ENCODE data around the gene GGA2. TPM values are rescaled to one million over a fixed set of nuclear protein-coding genes. Genes with fewer than 3 reads are reported as not detected.

The GGA2 gene
- total RNA-seq, 2 donors from 2014 or later: 99.4 to 116 TPM

GRCh38 chr16:23420011-23420410, 90.3 kb downstream of the GGA2 start:
- Mint-ChIP-seq H3K4me1 (no peaks in the 10 kb centered on the region), H3K27me3 (ENCODE audit: insufficient read depth) (no peaks in the 10 kb centered on the region), H3K27ac (no peak overlapping the region), H3K36me3 (ENCODE audit: low read depth) (peaks cover 34% of the 10 kb centered on the region), H3K4me3 (no peak overlapping the region), H3K9me3 (no peaks in the 10 kb centered on the region)
- WGBS, 2 experiments (ENCODE audit: insufficient coverage in 1 of 2, insufficient read length in 1 of 2): 70 to 94% methylated on average over 2 to 5 of the region's 5 CpGs
- no peak overlapping the region for H3K27ac ChIP-seq (ENCODE audit: low read depth, low read length)
- no peak for TF ChIP-seq CTCF (conservative IDR thresholded peaks at IDR 0.05)
- H3K9me3 ChIP-seq (ENCODE audit: control insufficient read depth, low read length): no peaks in the 10 kb centered on the region
- H3K27me3 ChIP-seq (ENCODE audit: control insufficient read depth, insufficient read depth, low read length, poor library complexity, severe bottlenecking): no peaks in the 10 kb centered on the region
- H3K4me3 ChIP-seq (ENCODE audit: low read length): no peak overlapping the region
- no peak overlapping the region for H3K9ac ChIP-seq (ENCODE audit: extremely low read depth, low read length, poor library complexity, severe bottlenecking)
- H3K4me1 ChIP-seq (ENCODE audit: control insufficient read depth, insufficient read depth, low read length): no peaks in the 10 kb centered on the region
- DNase-seq: no peak
- peaks cover 30% of the 10 kb centered on the region for H3K36me3 ChIP-seq (ENCODE audit: control insufficient read depth, insufficient read depth, low read length)

GRCh38 chr16:23416816-23417215, 93.5 kb downstream of the GGA2 start:
- Histone ChIP-seq H3K36me3 (ENCODE audit: control insufficient read depth, insufficient read depth, low read length) (peaks cover 36% of the 10 kb centered on the region), H3K9ac (ENCODE audit: extremely low read depth, low read length, poor library complexity, severe bottlenecking) (no peak overlapping the region), H3K27me3 (ENCODE audit: control insufficient read depth, insufficient read depth, low read length, poor library complexity, severe bottlenecking) (no peaks in the 10 kb centered on the region), H3K4me1 (ENCODE audit: control insufficient read depth, insufficient read depth, low read length) (no peaks in the 10 kb centered on the region), H3K4me3 (ENCODE audit: low read length) (no peak overlapping the region), H3K9me3 (ENCODE audit: control insufficient read depth, low read length) (no peaks in the 10 kb centered on the region), H3K27ac (ENCODE audit: low read depth, low read length) (no peak overlapping the region)
- Mint-ChIP-seq H3K9me3 (no peaks in the 10 kb centered on the region), H3K27me3 (ENCODE audit: insufficient read depth) (no peaks in the 10 kb centered on the region), H3K4me1 (no peaks in the 10 kb centered on the region), H3K27ac (no peak overlapping the region), H3K4me3 (no peak overlapping the region), H3K36me3 (ENCODE audit: low read depth) (peaks cover 44% of the 10 kb centered on the region)
- no peak for DNase-seq
- WGBS, 2 experiments (ENCODE audit: insufficient coverage in 1 of 2, insufficient read length in 1 of 2): 88 to 93% methylated on average over 6 to 7 of the region's 7 CpGs
- TF ChIP-seq CTCF (conservative IDR thresholded peaks at IDR 0.05): no peak

GRCh38 chr16:23414731-23415130, 95.6 kb downstream of the GGA2 start:
- peaks cover 56% of the 10 kb centered on the region for H3K36me3 Mint-ChIP-seq (ENCODE audit: low read depth)
- no peak for TF ChIP-seq CTCF (conservative IDR thresholded peaks at IDR 0.05)
- H3K36me3 ChIP-seq (ENCODE audit: control insufficient read depth, insufficient read depth, low read length): peaks cover 41% of the 10 kb centered on the region

More at GRCh38 chr16:23414731-23415130, 95.6 kb downstream of the GGA2 start:
- Histone ChIP-seq H3K27ac (ENCODE audit: low read depth, low read length) (no peak overlapping the region), H3K9ac (ENCODE audit: extremely low read depth, low read length, poor library complexity, severe bottlenecking) (no peak overlapping the region), H3K9me3 (ENCODE audit: control insufficient read depth, low read length) (no peaks in the 10 kb centered on the region), H3K4me1 (ENCODE audit: control insufficient read depth, insufficient read depth, low read length) (peaks cover 4% of the 10 kb centered on the region), H3K4me3 (ENCODE audit: low read length) (no peak overlapping the region), H3K27me3 (ENCODE audit: control insufficient read depth, insufficient read depth, low read length, poor library complexity, severe bottlenecking) (no peaks in the 10 kb centered on the region)
- DNase-seq: no peak
- Mint-ChIP-seq H3K27me3 (ENCODE audit: insufficient read depth) (no peaks in the 10 kb centered on the region), H3K27ac (no peak overlapping the region), H3K9me3 (no peaks in the 10 kb centered on the region), H3K4me3 (no peak overlapping the region), H3K4me1 (peaks cover 7% of the 10 kb centered on the region)
- WGBS, 2 experiments (ENCODE audit: insufficient coverage in 1 of 2, insufficient read length in 1 of 2): 93 to 95% methylated on average over 4 to 6 of the region's 6 CpGs

Other genes with a start within 250 kb of the GGA2 start
- gene SCNN1B, start 208.2 kb downstream of the GGA2 start, total RNA-seq: not detected
- gene COG7, start 57.3 kb downstream of the GGA2 start, total RNA-seq: 10 to 100 TPM; 19.9 to 31.3 TPM
- gene EARS2, start 46.9 kb upstream of the GGA2 start, total RNA-seq: 10 to 100 TPM; 32.0 to 36.1 TPM
- gene UBFD1, start 47.2 kb upstream of the GGA2 start, total RNA-seq: 100 to 1,000 TPM; 105 to 113 TPM
- 100 to 1,000 TPM; 106 to 120 TPM for gene NDUFAB1, start 85.8 kb upstream of the GGA2 start, total RNA-seq
- gene PALB2, start 130.8 kb upstream of the GGA2 start, total RNA-seq: 10 to 100 TPM; 20.0 to 24.8 TPM
- 10 to 100 TPM; 82.2 to 90.8 TPM for gene DCTN5, start 131.0 kb upstream of the GGA2 start, total RNA-seq
- 100 to 1,000 TPM in 1 of 2 donors, 10 to 100 TPM in 1; 76.7 to 118 TPM for gene PLK1, start 168.4 kb upstream of the GGA2 start, total RNA-seq
- 1 to 10 TPM; 1.3 to 1.4 TPM for gene ERN2, start 202.7 kb upstream of the GGA2 start, total RNA-seq
- 1 to 10 TPM in 1 of 2 donors, under 1 TPM in 1; 0.46 to 1.2 TPM for gene CHP2, start 244.5 kb upstream of the GGA2 start, total RNA-seq

Measured in endodermal cell (in vitro differentiated cells).